Measurements from ENCODE around the gene MED12L.

GRCh38 chr3:151320131-151320530 lies 234.7 kb downstream of the MED12L start:
- TF ChIP-seq YY1 (IDR thresholded peaks at IDR 0.05; ENCODE audit: low read depth) (no peak), POLR2AphosphoS5 (IDR thresholded peaks at IDR 0.05; ENCODE audit: low read depth, low read length) (no peak)

All from SK-N-SH (cell line).